ENCODE data around the gene ANKRD55. TPM values are rescaled to one million over a fixed set of nuclear protein-coding genes. Genes with fewer than 3 reads are reported as not detected.

The ANKRD55 gene
- total and polyA plus RNA-seq, 2 of the 8 experiments (the other 6 are each of a cell fraction or from before 2014, with no cell fraction given), result not detected

DNA sequence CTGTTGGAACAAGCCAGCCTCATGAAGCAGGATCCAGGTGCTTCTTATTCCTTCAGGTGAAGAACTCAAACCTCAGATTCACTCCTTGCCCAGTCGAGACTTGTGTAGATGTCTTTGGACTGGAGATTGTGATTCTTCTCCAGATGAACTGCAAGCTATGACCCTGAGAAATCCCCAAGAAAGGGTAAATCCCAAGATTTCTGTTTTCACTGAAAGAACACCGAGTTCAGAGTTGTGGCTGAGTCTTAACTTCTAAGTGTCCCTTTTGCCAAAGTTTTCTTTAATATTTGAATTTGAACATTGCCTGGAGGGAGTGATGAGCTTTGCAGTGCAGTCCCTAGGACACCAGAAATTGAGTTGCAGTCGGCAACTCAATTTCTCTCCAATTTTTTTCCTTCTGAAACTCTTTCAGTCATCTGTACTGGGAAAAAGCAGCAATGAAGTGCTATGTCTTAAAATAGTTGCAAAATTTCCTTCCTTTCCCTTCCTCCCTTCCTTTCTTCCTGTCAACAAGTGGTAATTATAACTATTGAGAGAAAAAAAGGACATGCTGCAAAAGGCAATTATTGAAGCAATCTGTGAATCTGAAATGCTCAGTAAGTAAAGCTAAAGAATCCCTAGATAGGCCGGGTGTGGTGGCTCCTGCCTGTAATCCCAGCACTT, 56.1 kb downstream of the ANKRD55 start (continued):
- TF ChIP-seq, protein P1, sequence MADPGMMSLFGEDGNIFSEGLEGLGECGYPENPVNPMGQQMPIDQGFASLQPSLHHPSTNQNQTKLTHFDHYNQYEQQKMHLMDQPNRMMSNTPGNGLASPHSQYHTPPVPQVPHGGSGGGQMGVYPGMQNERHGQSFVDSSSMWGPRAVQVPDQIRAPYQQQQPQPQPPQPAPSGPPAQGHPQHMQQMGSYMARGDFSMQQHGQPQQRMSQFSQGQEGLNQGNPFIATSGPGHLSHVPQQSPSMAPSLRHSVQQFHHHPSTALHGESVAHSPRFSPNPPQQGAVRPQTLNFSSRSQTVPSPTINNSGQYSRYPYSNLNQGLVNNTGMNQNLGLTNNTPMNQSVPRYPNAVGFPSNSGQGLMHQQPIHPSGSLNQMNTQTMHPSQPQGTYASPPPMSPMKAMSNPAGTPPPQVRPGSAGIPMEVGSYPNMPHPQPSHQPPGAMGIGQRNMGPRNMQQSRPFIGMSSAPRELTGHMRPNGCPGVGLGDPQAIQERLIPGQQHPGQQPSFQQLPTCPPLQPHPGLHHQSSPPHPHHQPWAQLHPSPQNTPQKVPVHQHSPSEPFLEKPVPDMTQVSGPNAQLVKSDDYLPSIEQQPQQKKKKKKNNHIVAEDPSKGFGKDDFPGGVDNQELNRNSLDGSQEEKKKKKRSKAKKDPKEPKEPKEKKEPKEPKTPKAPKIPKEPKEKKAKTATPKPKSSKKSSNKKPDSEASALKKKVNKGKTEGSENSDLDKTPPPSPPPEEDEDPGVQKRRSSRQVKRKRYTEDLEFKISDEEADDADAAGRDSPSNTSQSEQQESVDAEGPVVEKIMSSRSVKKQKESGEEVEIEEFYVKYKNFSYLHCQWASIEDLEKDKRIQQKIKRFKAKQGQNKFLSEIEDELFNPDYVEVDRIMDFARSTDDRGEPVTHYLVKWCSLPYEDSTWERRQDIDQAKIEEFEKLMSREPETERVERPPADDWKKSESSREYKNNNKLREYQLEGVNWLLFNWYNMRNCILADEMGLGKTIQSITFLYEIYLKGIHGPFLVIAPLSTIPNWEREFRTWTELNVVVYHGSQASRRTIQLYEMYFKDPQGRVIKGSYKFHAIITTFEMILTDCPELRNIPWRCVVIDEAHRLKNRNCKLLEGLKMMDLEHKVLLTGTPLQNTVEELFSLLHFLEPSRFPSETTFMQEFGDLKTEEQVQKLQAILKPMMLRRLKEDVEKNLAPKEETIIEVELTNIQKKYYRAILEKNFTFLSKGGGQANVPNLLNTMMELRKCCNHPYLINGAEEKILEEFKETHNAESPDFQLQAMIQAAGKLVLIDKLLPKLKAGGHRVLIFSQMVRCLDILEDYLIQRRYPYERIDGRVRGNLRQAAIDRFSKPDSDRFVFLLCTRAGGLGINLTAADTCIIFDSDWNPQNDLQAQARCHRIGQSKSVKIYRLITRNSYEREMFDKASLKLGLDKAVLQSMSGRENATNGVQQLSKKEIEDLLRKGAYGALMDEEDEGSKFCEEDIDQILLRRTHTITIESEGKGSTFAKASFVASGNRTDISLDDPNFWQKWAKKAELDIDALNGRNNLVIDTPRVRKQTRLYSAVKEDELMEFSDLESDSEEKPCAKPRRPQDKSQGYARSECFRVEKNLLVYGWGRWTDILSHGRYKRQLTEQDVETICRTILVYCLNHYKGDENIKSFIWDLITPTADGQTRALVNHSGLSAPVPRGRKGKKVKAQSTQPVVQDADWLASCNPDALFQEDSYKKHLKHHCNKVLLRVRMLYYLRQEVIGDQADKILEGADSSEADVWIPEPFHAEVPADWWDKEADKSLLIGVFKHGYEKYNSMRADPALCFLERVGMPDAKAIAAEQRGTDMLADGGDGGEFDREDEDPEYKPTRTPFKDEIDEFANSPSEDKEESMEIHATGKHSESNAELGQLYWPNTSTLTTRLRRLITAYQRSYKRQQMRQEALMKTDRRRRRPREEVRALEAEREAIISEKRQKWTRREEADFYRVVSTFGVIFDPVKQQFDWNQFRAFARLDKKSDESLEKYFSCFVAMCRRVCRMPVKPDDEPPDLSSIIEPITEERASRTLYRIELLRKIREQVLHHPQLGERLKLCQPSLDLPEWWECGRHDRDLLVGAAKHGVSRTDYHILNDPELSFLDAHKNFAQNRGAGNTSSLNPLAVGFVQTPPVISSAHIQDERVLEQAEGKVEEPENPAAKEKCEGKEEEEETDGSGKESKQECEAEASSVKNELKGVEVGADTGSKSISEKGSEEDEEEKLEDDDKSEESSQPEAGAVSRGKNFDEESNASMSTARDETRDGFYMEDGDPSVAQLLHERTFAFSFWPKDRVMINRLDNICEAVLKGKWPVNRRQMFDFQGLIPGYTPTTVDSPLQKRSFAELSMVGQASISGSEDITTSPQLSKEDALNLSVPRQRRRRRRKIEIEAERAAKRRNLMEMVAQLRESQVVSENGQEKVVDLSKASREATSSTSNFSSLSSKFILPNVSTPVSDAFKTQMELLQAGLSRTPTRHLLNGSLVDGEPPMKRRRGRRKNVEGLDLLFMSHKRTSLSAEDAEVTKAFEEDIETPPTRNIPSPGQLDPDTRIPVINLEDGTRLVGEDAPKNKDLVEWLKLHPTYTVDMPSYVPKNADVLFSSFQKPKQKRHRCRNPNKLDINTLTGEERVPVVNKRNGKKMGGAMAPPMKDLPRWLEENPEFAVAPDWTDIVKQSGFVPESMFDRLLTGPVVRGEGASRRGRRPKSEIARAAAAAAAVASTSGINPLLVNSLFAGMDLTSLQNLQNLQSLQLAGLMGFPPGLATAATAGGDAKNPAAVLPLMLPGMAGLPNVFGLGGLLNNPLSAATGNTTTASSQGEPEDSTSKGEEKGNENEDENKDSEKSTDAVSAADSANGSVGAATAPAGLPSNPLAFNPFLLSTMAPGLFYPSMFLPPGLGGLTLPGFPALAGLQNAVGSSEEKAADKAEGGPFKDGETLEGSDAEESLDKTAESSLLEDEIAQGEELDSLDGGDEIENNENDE (IDR thresholded peaks at IDR 0.05; ENCODE audit: insufficient replicate concordance, low read length), result no peak
- no peak for TF ChIP-seq NRF1 (IDR thresholded peaks at IDR 0.05; ENCODE audit: low read depth, low read length)
- TF ChIP-seq SAP30 (IDR thresholded peaks at IDR 0.05; ENCODE audit: insufficient read depth, insufficient replicate concordance, low read length), result no peak
- no peak for TF ChIP-seq FOSL1 (IDR thresholded peaks at IDR 0.05; ENCODE audit: insufficient read depth, low read depth, low read length)
- no peak for TF ChIP-seq ZNF274 (IDR thresholded peaks at IDR 0.05; ENCODE audit: borderline replicate concordance, extremely low read depth, low read length)
- TF ChIP-seq HDAC6 (IDR thresholded peaks at IDR 0.05; ENCODE audit: low read depth, low read length), result no peak
- TF ChIP-seq MAX (IDR thresholded peaks at IDR 0.05), result no peak
- TF ChIP-seq BCL11A (IDR thresholded peaks at IDR 0.05; ENCODE audit: low read depth in 2 of 2, low read length in 2 of 2), result no peak
